Measurements from ENCODE around the gene LMCD1.
A peak's percentile ranks its signal among the peaks of the same experiment; 100 is the strongest.

Gene LMCD1, protein sequence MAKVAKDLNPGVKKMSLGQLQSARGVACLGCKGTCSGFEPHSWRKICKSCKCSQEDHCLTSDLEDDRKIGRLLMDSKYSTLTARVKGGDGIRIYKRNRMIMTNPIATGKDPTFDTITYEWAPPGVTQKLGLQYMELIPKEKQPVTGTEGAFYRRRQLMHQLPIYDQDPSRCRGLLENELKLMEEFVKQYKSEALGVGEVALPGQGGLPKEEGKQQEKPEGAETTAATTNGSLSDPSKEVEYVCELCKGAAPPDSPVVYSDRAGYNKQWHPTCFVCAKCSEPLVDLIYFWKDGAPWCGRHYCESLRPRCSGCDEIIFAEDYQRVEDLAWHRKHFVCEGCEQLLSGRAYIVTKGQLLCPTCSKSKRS

DNA sequence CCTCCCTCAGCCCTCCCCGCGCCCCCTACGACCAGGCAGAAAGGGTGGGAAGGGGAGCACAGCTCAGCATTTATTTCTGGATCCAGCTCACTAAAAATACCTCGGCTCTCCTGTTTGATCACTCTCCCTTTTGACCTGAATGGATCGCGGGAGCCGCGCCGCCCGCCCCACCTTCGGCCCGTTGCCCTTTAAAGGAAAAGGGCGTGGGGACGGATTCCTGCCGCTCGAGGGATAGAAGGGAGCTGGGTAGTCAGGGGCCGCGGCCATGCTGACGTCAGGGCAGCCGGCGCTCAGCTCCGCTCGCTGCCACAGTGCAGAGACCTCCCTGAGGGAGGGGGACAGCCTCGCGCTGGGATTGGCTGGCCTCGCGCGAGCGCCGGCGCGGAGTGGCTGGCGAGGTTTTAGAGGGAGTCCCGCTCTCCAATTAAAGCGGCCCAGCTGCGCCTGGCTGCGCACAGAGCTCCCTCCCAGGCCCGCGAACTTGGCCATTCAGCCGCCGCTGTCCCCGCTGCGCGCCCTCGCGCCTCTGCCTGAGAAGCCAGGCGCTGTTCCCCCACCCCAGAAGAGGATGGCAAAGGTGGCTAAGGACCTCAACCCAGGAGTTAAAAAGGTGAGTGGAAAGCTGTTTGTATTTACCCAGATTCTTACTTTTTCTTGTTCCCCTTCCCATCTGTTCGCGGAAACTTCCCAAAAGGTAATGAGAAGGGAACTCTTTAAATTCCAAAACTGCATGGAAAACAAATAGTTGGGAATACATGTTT is at the start of gene LMCD1:
Gene LMCD1 (plus strand): TSS at position 453 of the 761 bp plus-strand sequence. CDS start 116 bp downstream, at position 569.
- peak; percentile 57 to 72 (median 72) for DNase-seq

GRCh38 chr3:8452112-8452511 is 49.5 kb upstream of the LMCD1 start:
- DNase-seq: no peak

DNA sequence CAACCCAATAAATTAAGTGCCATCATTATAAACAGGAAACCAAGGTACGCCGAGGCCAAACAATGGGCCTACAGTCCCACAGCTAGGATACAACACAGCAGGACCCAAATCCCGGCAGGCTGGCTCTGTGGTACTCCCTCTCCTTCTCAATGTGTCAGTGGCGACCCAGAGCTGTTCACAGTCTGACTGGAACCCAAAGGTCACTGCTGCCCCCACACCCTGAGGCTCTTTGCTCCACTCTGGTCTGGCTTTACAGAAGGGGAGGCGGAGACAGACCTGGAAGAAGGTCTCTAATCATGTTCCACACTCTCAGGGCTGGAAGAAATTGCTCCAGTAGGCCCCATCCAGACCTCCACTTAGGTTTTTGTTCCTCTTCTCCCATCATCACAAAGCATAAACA is 48.5 kb upstream of the LMCD1 start:
- DNase-seq: no peak

GRCh38 chr3:8455526-8456411 is 45.9 kb upstream of the LMCD1 start:
- DNase-seq: no peak

GRCh38 chr3:8456412-8456811 is 45.2 kb upstream of the LMCD1 start:
- no peak for DNase-seq

DNA sequence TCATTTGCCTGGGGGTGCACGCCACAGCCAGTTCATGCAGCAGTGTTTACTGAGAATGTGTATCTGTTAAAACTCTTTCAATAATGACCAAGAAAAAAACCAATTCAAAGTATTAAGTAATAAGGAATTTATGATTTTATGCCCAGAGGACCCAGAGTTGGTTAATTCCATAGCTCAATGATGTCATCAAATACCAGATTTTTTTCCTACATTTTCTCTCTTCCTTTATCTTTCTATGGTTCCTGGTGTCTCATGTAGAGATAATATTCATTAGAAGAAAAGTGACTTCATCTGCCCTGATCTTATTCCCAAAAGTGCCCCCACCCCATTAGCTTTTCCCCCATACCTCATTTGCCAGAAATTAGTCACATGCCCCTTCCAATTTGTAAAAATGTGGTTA is 44.6 kb upstream of the LMCD1 start:
- no peak for DNase-seq

GRCh38 chr3:8458238-8458661 is 43.4 kb upstream of the LMCD1 start:
- DNase-seq: no peak

DNA sequence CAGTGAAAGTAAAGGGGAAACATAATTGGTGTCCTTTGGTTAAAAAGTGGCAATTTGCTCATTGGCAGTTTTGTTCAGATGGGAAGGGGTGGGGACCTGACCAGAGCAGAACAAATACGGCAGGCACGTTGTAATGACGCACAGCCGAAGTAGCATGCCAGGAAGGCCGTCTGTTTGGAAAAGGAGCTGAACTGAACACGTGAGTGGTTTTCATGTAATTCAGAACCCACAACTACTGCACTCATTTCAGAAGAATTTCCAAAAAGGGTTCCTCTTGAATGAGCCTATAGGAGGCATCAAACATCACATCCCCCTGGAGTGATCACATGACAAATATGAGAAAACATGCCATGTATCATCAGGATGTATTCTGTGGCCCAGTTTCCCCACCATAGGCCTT is 42.9 kb upstream of the LMCD1 start:
- DNase-seq: no peak

- no peak for DNase-seq
Measured at GRCh38 chr3:8460050-8460708, 41.4 kb upstream of the LMCD1 start.

DNA sequence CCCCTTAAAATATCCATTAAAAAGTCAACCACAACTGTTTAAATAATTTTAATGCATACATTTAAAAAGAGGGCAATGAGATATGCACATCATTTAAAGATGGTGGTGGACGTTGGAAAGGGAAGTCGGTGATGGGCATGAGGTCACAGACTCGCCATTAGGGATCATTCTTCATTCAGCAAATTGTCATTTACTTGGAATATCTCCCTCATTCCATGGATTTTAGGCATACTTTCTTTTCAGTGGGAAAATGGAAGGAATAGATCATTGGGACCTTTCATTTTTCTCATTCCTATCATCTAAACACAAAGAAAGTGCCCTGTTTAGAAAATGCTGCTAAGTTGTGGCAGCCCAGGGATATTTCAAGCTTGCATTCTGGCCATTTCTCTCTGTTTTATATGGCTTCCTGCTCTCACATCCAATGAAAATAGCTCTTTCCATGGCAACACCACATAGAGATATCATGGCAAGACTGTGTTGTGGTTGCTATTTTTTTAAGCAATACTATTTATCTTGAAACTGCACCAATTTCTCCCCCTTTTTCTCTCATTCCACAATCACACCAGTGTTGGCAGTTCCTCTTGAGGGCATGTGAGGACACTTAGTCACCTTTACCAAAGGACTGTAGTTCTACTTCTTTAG is 40.7 kb upstream of the LMCD1 start:
- no peak for DNase-seq

GRCh38 chr3:8464668-8465067 is 37.0 kb upstream of the LMCD1 start:
- no peak for DNase-seq

GRCh38 chr3:8466526-8466925 is 35.1 kb upstream of the LMCD1 start:
- no peak for DNase-seq

GRCh38 chr3:8470801-8471200 is 30.8 kb upstream of the LMCD1 start:
- DNase-seq: no peak

DNA sequence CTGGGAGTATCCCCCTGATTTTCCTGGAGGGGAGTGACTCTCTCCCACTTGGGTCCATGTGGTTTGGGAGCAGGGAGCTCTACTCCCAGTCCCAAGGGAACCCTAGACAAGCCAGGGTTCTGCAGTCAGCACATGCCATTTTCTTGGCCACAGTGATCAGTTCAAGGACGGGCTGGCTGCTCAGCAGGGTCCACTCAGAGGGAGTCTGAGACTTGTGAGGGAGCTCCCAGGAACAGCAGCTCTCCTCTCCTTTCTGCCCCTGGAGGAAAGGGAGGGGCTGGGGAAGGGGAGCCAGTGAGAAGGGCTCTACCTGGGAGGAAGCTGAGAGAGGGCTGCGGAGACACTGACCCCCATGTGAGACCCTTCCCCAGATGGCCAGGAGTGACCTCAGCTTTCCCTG is 29.1 kb upstream of the LMCD1 start:
- no peak for DNase-seq

- DNase-seq: no peak
Measured at GRCh38 chr3:8473029-8473428, 28.6 kb upstream of the LMCD1 start.

- DNase-seq: no peak
Measured at GRCh38 chr3:8473990-8474389, 27.6 kb upstream of the LMCD1 start.

GRCh38 chr3:8474991-8475390 is 26.6 kb upstream of the LMCD1 start:
- DNase-seq: no peak

- DNase-seq: no peak
Measured at GRCh38 chr3:8480699-8481098, 20.9 kb upstream of the LMCD1 start.

GRCh38 chr3:8481380-8481779 is 20.2 kb upstream of the LMCD1 start:
- DNase-seq: no peak

DNA sequence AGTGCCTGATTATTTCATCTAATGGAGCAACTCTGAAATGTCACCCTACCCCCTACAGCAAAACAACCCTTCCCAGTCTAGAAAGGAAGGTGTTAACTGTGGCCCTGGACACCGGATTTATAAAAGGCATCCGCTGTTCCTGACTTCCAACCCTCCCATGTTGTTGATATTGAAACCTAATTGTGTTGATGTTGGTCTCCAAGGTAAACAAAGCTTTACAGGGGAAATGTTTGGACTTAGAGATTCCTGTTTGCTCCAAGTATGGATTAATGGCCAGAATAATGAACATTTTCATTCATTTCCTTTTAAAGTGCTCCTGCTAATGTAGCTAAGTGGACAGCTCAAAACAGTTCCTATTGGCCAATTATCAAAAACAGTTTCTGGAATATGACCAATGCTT is 19.4 kb upstream of the LMCD1 start:
- no peak for DNase-seq

DNA sequence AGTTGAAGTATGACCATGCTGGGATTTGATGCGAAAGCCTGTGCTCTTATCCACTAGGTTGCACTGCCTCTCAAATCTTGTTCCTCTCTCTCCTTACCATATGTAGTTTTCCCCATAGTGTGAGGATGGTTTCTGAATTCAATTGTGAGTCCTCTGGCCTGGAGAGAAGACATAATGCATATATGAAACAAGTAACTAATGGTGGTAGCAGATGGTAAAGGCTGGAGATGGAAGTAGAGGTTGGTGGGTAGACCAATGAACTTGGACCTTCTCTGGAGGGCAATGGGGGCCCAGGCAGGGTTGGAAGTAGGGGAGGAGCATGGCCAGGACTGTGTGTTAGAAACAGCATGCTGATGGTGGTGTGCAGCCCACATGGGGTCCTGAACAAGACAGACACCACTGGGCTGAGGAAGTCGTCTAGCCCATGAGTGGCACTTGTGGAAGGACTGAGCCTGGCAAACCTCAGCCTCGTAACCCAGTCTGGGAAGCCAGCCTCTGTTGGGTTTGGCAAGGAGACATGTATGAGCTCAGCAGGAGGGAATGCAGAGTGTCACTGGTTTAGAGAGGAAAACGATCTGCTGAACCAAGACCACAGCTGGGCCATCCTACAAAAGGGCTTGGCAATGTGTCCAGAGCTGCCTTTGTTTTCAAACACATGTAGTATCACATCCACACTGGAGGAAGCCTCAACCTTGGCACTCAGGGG is 18.5 kb upstream of the LMCD1 start:
- DNase-seq: no peak

All from activated CD4-positive, CD25-positive, alpha-beta regulatory T cell (primary cell).